ENCODE results near the gene FBXL7.

The FBXL7 gene

DNA sequence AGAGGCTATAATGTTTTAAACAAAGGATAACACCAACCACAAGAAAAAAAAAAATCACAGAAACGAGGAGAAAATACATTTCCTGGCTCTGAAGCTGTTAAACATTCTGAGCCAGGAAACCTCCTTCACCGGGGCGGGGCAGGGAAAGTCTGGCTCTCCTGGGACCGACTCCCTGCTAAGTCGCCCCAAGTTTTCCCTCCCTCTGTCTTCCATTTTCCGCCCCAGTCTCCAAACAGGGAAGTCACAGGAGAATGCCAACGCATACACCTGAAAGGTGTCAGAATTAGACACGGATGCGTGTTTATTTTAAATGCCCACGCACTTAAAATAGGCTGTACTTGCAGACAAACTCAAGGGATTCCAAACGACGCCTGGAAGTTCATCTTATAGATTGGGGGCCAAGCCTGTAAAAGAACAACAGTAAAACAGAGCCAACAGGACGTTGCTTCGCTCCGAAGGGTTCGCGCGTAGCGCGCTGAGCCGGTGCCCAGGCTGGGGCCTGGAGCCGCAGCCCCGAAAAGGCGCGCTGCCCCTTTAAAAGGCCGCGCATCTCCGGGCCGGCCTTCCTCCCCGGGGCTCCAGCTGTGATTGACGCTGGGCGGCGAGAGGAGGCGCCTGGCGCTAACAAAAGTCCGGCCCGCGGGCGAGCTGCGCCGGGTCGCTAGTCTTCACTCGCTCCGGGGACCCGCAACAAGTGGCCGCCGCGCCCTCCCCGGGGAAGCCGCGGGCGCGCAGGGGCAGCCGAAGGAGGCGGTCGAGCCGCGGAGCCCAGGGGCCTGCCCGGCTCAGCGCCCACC lies at the start of gene FBXL7:
FBXL7 (plus strand) TSS at position 653 of the 797 bp plus-strand sequence.
- TF ChIP-seq, protein P1, sequence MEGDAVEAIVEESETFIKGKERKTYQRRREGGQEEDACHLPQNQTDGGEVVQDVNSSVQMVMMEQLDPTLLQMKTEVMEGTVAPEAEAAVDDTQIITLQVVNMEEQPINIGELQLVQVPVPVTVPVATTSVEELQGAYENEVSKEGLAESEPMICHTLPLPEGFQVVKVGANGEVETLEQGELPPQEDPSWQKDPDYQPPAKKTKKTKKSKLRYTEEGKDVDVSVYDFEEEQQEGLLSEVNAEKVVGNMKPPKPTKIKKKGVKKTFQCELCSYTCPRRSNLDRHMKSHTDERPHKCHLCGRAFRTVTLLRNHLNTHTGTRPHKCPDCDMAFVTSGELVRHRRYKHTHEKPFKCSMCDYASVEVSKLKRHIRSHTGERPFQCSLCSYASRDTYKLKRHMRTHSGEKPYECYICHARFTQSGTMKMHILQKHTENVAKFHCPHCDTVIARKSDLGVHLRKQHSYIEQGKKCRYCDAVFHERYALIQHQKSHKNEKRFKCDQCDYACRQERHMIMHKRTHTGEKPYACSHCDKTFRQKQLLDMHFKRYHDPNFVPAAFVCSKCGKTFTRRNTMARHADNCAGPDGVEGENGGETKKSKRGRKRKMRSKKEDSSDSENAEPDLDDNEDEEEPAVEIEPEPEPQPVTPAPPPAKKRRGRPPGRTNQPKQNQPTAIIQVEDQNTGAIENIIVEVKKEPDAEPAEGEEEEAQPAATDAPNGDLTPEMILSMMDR (IDR thresholded peaks at IDR 0.05; ENCODE audit: borderline replicate concordance, control extremely low read depth, extremely low read depth, insufficient read depth, missing control alignments): no peak
- DNase-seq (ENCODE audit: low spot score): peak; percentile 39
- in situ Hi-C loops (cut with MboI; ENCODE audit: low sequenced_read_pairs, unreplicated experiment): no loop called here

- TF ChIP-seq, protein P1 (IDR thresholded peaks at IDR 0.05; ENCODE audit: borderline replicate concordance, control extremely low read depth, extremely low read depth, insufficient read depth, missing control alignments): no peak
- no peak for DNase-seq (ENCODE audit: low spot score)
- in situ Hi-C loops (cut with MboI; ENCODE audit: low sequenced_read_pairs, unreplicated experiment): no loop called here
Measured at GRCh38 chr5:15450473-15450872, 49.5 kb upstream of the FBXL7 start.

GRCh38 chr5:15450949-15451348 lies 49.0 kb upstream of the FBXL7 start:
- in situ Hi-C loops (cut with MboI; ENCODE audit: low sequenced_read_pairs, unreplicated experiment): no loop called here
- TF ChIP-seq, protein P1 (IDR thresholded peaks at IDR 0.05; ENCODE audit: borderline replicate concordance, control extremely low read depth, extremely low read depth, insufficient read depth, missing control alignments): no peak
- no peak for DNase-seq (ENCODE audit: low spot score)

DNA sequence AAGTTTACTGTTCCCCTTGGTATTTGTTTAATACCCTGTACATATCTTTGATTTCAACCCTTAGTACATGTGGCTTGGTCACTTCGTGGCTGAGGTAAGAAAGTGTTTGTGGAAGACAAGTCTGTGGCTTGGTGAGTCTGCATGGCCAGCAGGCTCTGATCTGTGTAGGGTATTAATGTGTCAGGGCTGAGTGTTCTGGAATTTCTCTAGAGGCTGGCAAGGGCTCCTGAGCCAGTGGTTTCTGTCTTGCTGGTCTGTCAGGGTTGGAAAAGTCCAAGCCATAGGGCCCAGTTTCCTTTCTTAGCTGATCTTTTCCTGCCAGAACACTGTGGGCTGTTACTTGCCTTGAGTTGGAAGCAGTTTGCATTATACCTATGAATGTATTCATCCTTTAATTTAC lies 48.0 kb upstream of the FBXL7 start:
- TF ChIP-seq, protein P1 (IDR thresholded peaks at IDR 0.05; ENCODE audit: borderline replicate concordance, control extremely low read depth, extremely low read depth, insufficient read depth, missing control alignments): no peak
- DNase-seq (ENCODE audit: low spot score): no peak
- in situ Hi-C loops (cut with MboI; ENCODE audit: low sequenced_read_pairs, unreplicated experiment): no loop called here

- in situ Hi-C loops (cut with MboI; ENCODE audit: low sequenced_read_pairs, unreplicated experiment): no loop called here
- DNase-seq (ENCODE audit: low spot score): no peak
- TF ChIP-seq, protein P1 (IDR thresholded peaks at IDR 0.05; ENCODE audit: borderline replicate concordance, control extremely low read depth, extremely low read depth, insufficient read depth, missing control alignments): no peak
Measured at GRCh38 chr5:15452781-15453180, 47.2 kb upstream of the FBXL7 start.

- TF ChIP-seq, protein P1 (IDR thresholded peaks at IDR 0.05; ENCODE audit: borderline replicate concordance, control extremely low read depth, extremely low read depth, insufficient read depth, missing control alignments): no peak
- in situ Hi-C loops (cut with MboI; ENCODE audit: low sequenced_read_pairs, unreplicated experiment): no loop called here
- no peak for DNase-seq (ENCODE audit: low spot score)
Measured at GRCh38 chr5:15459200-15459599, 40.8 kb upstream of the FBXL7 start.
